B cell (primary cell): ENCODE measurements around the gene CHTF18. TPM values are rescaled to one million over a fixed set of nuclear protein-coding genes. Genes with fewer than 3 reads are reported as not detected.
"Not testable (repeated sequence)": the region's sequence is repeated elsewhere in the genome, so short reads cannot be mapped to it uniquely, and the experiment has no call there.

Source experiments
- ATAC-seq: fragments of 200-7000 bp; cut with Tn5 transposase; one replicate; pipeline ENCODE4 v1.10.0; 2021; ENCODE audit warnings: low read depth, mild to moderate bottlenecking, moderate number of reproducible peaks, moderate library complexity
- CTCF ChIA-PET: fragments of 350-600 bp; sonication (Branson Sonifier 250); formaldehyde crosslinking; loops from one replicate; lab custom pipeline; 2021; ENCODE audit warnings: antibody characterized with exemption, inconsistent platforms; lab: Charles Lee
- POLR2A ChIA-PET: fragments of 350-600 bp; sonication (Branson Sonifier 250); formaldehyde crosslinking; loops from one replicate; lab custom pipeline; 2021; ENCODE audit warnings: antibody characterized with exemption; lab: Charles Lee
- DNase-seq: peaks from one replicate; pipeline ENCODE4 v3.0.0; 2013
- H2AFZ ChIP-seq: 2 replicates; pipeline ENCODE4 v1.6.1; 2012; ENCODE audit warnings: mild to moderate bottlenecking, low read depth, low read length; ENCODE audit not compliant: insufficient read depth, poor library complexity, severe bottlenecking
- H3K27ac ChIP-seq, 2 donors: 1 replicate in 1 of 2; 2 replicates in 1 of 2; pipeline ENCODE4 v1.5.1; 2012 to 2013; ENCODE audit warnings: low read length in 2 of 2, mild to moderate bottlenecking in 2 of 2, moderate library complexity in 1 of 2
- H3K27me3 ChIP-seq, 4 experiments: fragments of 200-600 bp in 1 of 4; sonication (generic) in 1 of 4; replicated peaks in 1 of 4; 1 replicate in 2 of 4; 2 replicates in 2 of 4; pipeline versions ENCODE4 v1.6.1 to v1.7.0; 2013 to 2016; ENCODE audit warnings: low read length in 3 of 4, mild to moderate bottlenecking in 2 of 4, mixed read lengths in 1 of 4, moderate library complexity in 1 of 4; ENCODE audit not compliant: insufficient read depth in 4 of 4, control insufficient read depth in 3 of 4; ENCODE audit errors: control extremely low read depth in 1 of 4
- H3K36me3 ChIP-seq, 2 experiments: replicated peaks in 1 of 2; 1 replicate in 1 of 2; 2 replicates in 1 of 2; pipeline versions ENCODE4 v1.6.1 to v1.7.1; 2013; ENCODE audit warnings: low read length in 1 of 2; ENCODE audit not compliant: insufficient read depth in 2 of 2, control insufficient read depth in 1 of 2; ENCODE audit errors: control extremely low read depth in 1 of 2, extremely low read depth in 1 of 2
- H3K4me1 ChIP-seq, 2 donors: fragments of 200-600 bp in 1 of 2; sonication (generic) in 1 of 2; 1 replicate in 1 of 2; 2 replicates in 1 of 2; pipeline versions ENCODE4 v1.5.1 to v1.6.1; 2013 to 2017; ENCODE audit warnings: low read length in 2 of 2; ENCODE audit not compliant: control insufficient read depth in 2 of 2, insufficient read depth in 2 of 2
- H3K4me2 ChIP-seq: replicated peaks from 2 replicates; pipeline ENCODE3; 2012; ENCODE audit warnings: mild to moderate bottlenecking, low read depth, low read length; ENCODE audit not compliant: poor library complexity, severe bottlenecking
- H3K4me3 ChIP-seq, 5 experiments: fragments of 200-600 bp in 1 of 5; sonication (generic) in 1 of 5; 1 replicate in 3 of 5; 2 replicates in 2 of 5; pipeline versions ENCODE4 v1.5.1 to v1.7.0; 2011 to 2016; ENCODE audit warnings: low read length in 4 of 5, mild to moderate bottlenecking in 4 of 5, low read depth in 2 of 5, control low read depth in 1 of 5, moderate library complexity in 1 of 5; ENCODE audit not compliant: insufficient read depth in 1 of 5; ENCODE audit errors: control extremely low read depth in 1 of 5, extremely low read depth in 1 of 5
- H3K79me2 ChIP-seq: fragments of 200-600 bp; sonication (generic); one replicate; pipeline ENCODE4 v1.6.0; 2016; ENCODE audit warnings: low read length; ENCODE audit not compliant: control insufficient read depth, insufficient read depth
- H3K9ac ChIP-seq: fragments of 200-600 bp; sonication (generic); 2 replicates; pipeline ENCODE4 v1.6.1; 2017; ENCODE audit warnings: mild to moderate bottlenecking, low read length, moderate library complexity
- H3K9me3 ChIP-seq, 3 donors: one replicate each; pipeline versions ENCODE4 v1.6.1 to v1.7.1; 2013; ENCODE audit warnings: low read length in 2 of 3; ENCODE audit not compliant: control insufficient read depth in 2 of 3, insufficient read depth in 1 of 3; ENCODE audit errors: control extremely low read depth in 1 of 3
- H4K20me1 ChIP-seq: 2 replicates; pipeline ENCODE4 v1.6.0; 2012; ENCODE audit warnings: mild to moderate bottlenecking, low read length; ENCODE audit not compliant: insufficient read depth, control insufficient read depth, poor library complexity, severe bottlenecking
- H3K27ac Mint-ChIP-seq: one replicate; pipeline ENCODE4 v1.8.0; 2021; ENCODE audit warnings: mixed read lengths
- H3K27me3 Mint-ChIP-seq: one replicate; pipeline ENCODE4 v1.8.0; 2021; ENCODE audit warnings: mixed read lengths
- H3K4me1 Mint-ChIP-seq: one replicate; pipeline ENCODE4 v1.8.0; 2021; ENCODE audit warnings: mixed read lengths
- H3K4me3 Mint-ChIP-seq: one replicate; pipeline ENCODE4 v1.8.0; 2021; ENCODE audit warnings: mixed read lengths
- H3K9me3 Mint-ChIP-seq: one replicate; pipeline ENCODE4 v1.8.0; 2022; ENCODE audit warnings: mixed read lengths; ENCODE audit not compliant: insufficient read depth
- EZH2 ChIP-seq: IDR thresholded peaks from 2 replicates; pipeline ENCODE4 v1.6.1; 2012; ENCODE audit warnings: borderline replicate concordance, low read depth, mild to moderate bottlenecking, moderate library complexity, low read length; ENCODE audit not compliant: insufficient read depth, poor library complexity, severe bottlenecking
- WGBS: methylation state at CpG from one replicate; pipeline ENCODE4 v1.1.5; 2013; ENCODE audit warnings: missing lambda C conversion rate; ENCODE audit not compliant: insufficient coverage; 5-methylcytosine and 5-hydroxymethylcytosine counted together
- intact Hi-C: fragments of 100-400 bp; cut with micrococcal nuclease; formaldehyde crosslinking; loops from one replicate; pipeline ENCODE4 v1.10.0; 2022
- polyA plus RNA-seq: library from polyadenylated mRNA; depleted of rRNA; stranded (reverse); fragments of >200 nt; gene quantifications from 2 replicates; pipeline ENCODE4 v1.2.3, GENCODE V29; 2012
- total RNA-seq, 2 donors: library from RNA; stranded (reverse); fragments of 120-200 nt in 1 of 2; gene quantifications; 1 replicate in 1 of 2; 2 replicates in 1 of 2; pipeline versions ENCODE4 v1.2.3 to v1.2.4, GENCODE V29; 2013 to 2022
- TF ChIP-seq, protein P1 (sequence below): fragments of 200-600 bp; IDR thresholded peaks from one replicate; pipeline ENCODE4 v1.8.0; 2022; ENCODE audit warnings: antibody characterized with exemption, mild to moderate bottlenecking

CHTF18 gene
- total and polyA plus RNA-seq, 2 donors (not counting 1 experiment from before 2014, with no cell fraction given), result 72.3 to 76.1 TPM

DNA sequence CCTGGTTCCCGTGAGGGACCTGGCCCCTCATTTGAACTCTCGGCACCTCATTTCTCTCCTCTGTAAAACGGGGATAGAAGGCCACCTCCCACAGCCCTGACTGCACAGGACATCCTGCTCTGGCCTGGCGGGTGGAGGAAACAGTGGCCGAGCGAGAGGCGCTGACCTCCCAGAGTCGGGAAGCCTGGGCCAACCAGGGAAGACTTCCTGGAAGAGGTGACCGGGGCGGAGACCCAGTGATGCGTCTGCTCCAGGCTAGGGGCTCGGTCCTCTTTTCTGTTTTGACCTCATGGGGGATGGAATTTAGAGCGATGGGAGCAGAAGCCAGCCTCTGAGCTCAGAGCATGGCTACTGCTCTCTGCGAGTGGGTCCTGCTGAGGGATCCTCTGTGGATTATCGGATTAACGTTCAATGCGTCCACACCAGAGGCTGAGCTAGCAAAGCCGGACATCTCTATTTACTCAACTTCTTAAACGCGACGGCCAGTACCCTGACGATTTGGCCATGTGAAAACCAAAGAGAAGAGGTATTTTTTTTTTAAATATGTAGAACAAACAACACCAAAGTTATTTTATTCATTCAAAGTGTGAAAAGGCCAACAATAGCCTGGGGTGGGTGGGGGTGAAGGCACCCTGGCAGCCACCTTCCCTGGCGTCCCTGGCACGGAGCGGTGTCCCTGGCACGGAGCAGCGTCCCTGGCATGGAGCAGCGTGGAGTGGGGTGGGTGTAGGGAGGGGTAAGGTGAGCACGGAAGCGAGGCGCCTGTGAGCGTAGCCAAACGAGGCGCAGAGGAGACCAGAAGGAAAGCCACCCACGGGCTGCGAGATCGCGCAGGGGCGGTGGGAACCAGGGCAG, 37.0 kb upstream of the CHTF18 start:
- no peak overlapping the region for H3K4me3 Mint-ChIP-seq
- peaks cover 1% of the 10 kb centered on the region for H3K4me1 Mint-ChIP-seq
- no peak overlapping the region for H3K9ac ChIP-seq
- no peak overlapping the region for H3K4me3 ChIP-seq
- no peaks in the 10 kb centered on the region for H3K36me3 ChIP-seq
- POLR2A ChIA-PET, result no interaction called here
- no peak for ATAC-seq
- H3K9me3 ChIP-seq, result no peaks in the 10 kb centered on the region
- no peak for DNase-seq
- no peaks in the 10 kb centered on the region for H3K27me3 ChIP-seq
- CTCF ChIA-PET, result interaction anchor here (2.1 kb wide), 1 partner anchor 11 kb away, joined by 6 read pairs; the partner anchor contains the start of gene CIAO3
- H3K4me2 ChIP-seq, result no peak overlapping the region
- H3K27me3 Mint-ChIP-seq, result peaks cover 2% of the 10 kb centered on the region
- WGBS, result 91% methylated on average over 27 of the region's 39 CpGs
- H3K4me1 ChIP-seq, result peaks cover 4 to 6% of the 10 kb centered on the region in 2 donors
- no peak for TF ChIP-seq EZH2
- TF ChIP-seq, protein P1, sequence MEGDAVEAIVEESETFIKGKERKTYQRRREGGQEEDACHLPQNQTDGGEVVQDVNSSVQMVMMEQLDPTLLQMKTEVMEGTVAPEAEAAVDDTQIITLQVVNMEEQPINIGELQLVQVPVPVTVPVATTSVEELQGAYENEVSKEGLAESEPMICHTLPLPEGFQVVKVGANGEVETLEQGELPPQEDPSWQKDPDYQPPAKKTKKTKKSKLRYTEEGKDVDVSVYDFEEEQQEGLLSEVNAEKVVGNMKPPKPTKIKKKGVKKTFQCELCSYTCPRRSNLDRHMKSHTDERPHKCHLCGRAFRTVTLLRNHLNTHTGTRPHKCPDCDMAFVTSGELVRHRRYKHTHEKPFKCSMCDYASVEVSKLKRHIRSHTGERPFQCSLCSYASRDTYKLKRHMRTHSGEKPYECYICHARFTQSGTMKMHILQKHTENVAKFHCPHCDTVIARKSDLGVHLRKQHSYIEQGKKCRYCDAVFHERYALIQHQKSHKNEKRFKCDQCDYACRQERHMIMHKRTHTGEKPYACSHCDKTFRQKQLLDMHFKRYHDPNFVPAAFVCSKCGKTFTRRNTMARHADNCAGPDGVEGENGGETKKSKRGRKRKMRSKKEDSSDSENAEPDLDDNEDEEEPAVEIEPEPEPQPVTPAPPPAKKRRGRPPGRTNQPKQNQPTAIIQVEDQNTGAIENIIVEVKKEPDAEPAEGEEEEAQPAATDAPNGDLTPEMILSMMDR, result no peak
- H3K79me2 ChIP-seq, result no peaks in the 10 kb centered on the region
- no peak overlapping the region for H3K27ac ChIP-seq
- no peaks in the 10 kb centered on the region for H4K20me1 ChIP-seq
- no peak overlapping the region for H2AFZ ChIP-seq
- H3K9me3 Mint-ChIP-seq, result peaks cover 1% of the 10 kb centered on the region
- H3K27ac Mint-ChIP-seq, result no peak overlapping the region
- intact Hi-C loops, result no loop called here

DNA sequence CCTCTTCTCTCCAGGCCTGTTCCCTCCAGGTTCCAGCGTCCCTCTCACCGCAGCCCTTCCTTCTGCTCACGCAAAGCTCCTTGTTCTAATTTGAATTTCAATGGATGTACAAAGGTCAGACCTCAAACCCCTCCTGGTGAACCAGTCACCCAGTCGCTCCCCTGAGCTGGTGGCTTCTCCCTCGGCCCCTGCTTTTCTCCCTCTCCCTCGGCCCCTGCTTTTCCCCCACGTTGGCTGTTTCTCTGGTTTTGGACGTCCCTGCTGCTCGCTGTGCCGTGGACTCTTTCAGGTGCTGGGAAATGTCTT, 36.5 kb upstream of the CHTF18 start:
- peaks cover 0 to 4% (median 0%) of the 10 kb centered on the region in 3 donors for H3K9me3 ChIP-seq
- no peak overlapping the region for H3K27ac ChIP-seq
- Mint-ChIP-seq H3K27ac (no peak overlapping the region), H3K4me3 (no peak overlapping the region), H3K9me3 (peaks cover 3% of the 10 kb centered on the region), H3K4me1 (peaks cover 1% of the 10 kb centered on the region), H3K27me3 (peaks cover 5% of the 10 kb centered on the region)
- no peak for TF ChIP-seq EZH2
- TF ChIP-seq, protein P1, result no peak
- H4K20me1 ChIP-seq, result no peaks in the 10 kb centered on the region
- ChIA-PET CTCF (no interaction called here), POLR2A (no interaction called here)
- intact Hi-C loops, result no loop called here
- ATAC-seq (no peak), DNase-seq (no peak)
- no peak overlapping the region for H3K4me3 ChIP-seq
- WGBS, result 87% methylated on average over 6 of the region's 10 CpGs
- no peaks in the 10 kb centered on the region for H3K27me3 ChIP-seq
- H3K9ac ChIP-seq, result no peak overlapping the region
- no peaks in the 10 kb centered on the region for H3K79me2 ChIP-seq
- H2AFZ ChIP-seq, result no peak overlapping the region
- no peaks in the 10 kb centered on the region for H3K36me3 ChIP-seq
- H3K4me1 ChIP-seq, result peaks cover 4 to 6% of the 10 kb centered on the region in 2 donors
- H3K4me2 ChIP-seq, result no peak overlapping the region

DNA sequence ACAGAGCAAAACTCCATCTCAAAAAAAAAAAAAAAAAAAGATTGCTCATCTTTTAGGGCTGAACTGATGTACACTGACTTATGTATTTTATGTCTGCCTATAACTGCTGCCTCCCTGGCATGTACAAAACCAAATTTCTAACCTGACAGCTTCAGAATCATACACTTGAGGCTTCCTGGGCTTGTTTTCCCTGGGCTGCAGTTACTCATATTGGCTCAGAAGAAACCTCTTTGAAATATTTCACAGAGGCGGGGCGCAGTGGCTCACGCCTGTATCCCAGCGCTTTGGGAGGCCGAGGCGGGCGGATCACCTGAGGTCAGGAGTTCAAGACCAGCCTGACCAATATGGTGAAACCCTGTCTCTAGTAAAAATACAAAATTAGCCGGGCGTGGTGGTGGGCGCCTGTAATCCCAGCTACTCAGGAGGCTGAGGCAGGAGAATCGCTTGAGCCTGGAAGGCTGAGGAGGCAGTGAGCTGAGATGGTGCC, 34.3 kb upstream of the CHTF18 start:
- H3K4me1 ChIP-seq, H3K4me2 ChIP-seq, H3K27ac Mint-ChIP-seq, intact Hi-C loops, H3K9me3 Mint-ChIP-seq, ATAC-seq, H3K79me2 ChIP-seq, H3K27ac ChIP-seq, H3K4me1 Mint-ChIP-seq, CTCF ChIA-PET, H3K9ac ChIP-seq, H2AFZ ChIP-seq, DNase-seq, H3K9me3 ChIP-seq, H3K4me3 Mint-ChIP-seq, H3K4me3 ChIP-seq, H4K20me1 ChIP-seq, H3K36me3 ChIP-seq, H3K27me3 ChIP-seq: not testable (repeated sequence)
- H3K27me3 Mint-ChIP-seq, result peaks cover 11% of the 10 kb centered on the region
- WGBS, result 97% methylated on average over 11 of the region's 11 CpGs
- POLR2A ChIA-PET, result interaction anchor here (0.7 kb wide), 1 partner anchor 184 kb away, joined by 3 read pairs; the partner anchor contains the start of gene PIGQ
